ENCODE data around the gene CLRN1. TPM values are rescaled to one million over a fixed set of nuclear protein-coding genes. Genes with fewer than 3 reads are reported as not detected.

CLRN1 gene
- total RNA-seq, 1 experiment from 2014 or later, result not detected

DNA sequence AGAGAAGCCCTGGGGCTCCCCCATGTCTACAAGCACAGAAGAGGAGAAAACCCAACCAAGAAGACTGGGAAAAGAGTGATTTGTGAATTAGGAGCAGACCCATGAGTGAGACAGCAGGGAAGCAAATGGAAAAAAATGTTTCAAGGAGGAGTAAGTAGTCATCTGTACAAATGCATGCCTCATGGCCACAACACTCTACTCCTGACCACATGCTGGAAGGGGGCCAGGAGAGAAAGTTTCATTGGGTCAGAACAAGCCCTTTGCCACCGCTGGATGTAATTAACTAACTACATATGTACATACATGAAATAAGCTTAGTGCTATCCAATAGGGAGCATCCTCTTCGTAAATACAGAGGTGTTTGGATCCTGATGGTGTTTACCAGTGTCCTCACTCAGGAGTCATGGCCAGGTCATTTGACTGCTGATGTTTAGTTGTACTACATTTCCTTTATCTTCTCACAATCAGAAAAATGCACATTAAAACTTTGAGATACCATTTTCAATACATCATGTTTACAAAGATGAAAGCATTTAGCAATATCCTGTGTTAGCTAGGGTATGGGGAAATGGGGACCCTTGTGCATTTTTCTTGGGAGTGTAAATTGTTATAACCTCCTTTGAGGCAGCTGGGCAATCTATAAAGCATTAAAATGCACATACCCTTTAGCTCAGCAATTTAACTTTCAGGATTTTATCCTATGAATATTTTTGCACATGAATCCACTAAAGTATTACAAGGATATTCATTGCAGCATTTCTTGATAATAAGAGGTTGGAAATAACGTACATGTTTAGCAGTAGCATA lies 27.1 kb downstream of the CLRN1 start:
- ChIA-PET POLR2A (interaction anchor here (0.6 kb wide), 1 partner anchor 199 kb away, joined by 3 read pairs; no protein-coding TSS in a partner anchor), CTCF (no interaction called here)
- ATAC-seq (no peak), DNase-seq (ENCODE audit: low spot score) (no peak)
- no peaks in the 10 kb centered on the region for H3K4me1 Mint-ChIP-seq
- H3K27me3 Mint-ChIP-seq (ENCODE audit: low read depth), result no peaks in the 10 kb centered on the region
- no peak overlapping the region for H3K4me3 Mint-ChIP-seq
- H3K27ac Mint-ChIP-seq, result no peak overlapping the region
- no peaks in the 10 kb centered on the region for H3K36me3 Mint-ChIP-seq
- no peaks in the 10 kb centered on the region for H3K9me3 Mint-ChIP-seq
- TF ChIP-seq ZSCAN18 (CRISPR knock-in tag; IDR thresholded peaks at IDR 0.05) (no peak), ZNF416 (CRISPR knock-in tag; IDR thresholded peaks at IDR 0.05) (no peak), ATF6 (CRISPR knock-in tag; IDR thresholded peaks at IDR 0.05) (no peak), SMAD3 (CRISPR knock-in tag; IDR thresholded peaks at IDR 0.05; ENCODE audit: borderline replicate concordance) (no peak), SMAD4 (CRISPR knock-in tag; IDR thresholded peaks at IDR 0.05) (no peak), NR1H2 (CRISPR knock-in tag; IDR thresholded peaks at IDR 0.05) (no peak), ZNF317 (CRISPR knock-in tag; IDR thresholded peaks at IDR 0.05; ENCODE audit: borderline replicate concordance, low read depth) (no peak)

- no peak for TF ChIP-seq CREB1 (CRISPR knock-in tag; IDR thresholded peaks at IDR 0.05)
- no peak for TF ChIP-seq JAZF1 (CRISPR knock-in tag; IDR thresholded peaks at IDR 0.05)
- TF ChIP-seq PRRX2 (CRISPR knock-in tag; IDR thresholded peaks at IDR 0.05), result no peak
- no peak for TF ChIP-seq ZNF317 (CRISPR knock-in tag; IDR thresholded peaks at IDR 0.05; ENCODE audit: borderline replicate concordance, low read depth)
- TF ChIP-seq ATF1 (CRISPR knock-in tag; IDR thresholded peaks at IDR 0.05), result no peak
- no peak for TF ChIP-seq TEAD4 (CRISPR knock-in tag; IDR thresholded peaks at IDR 0.05)
- TF ChIP-seq MXD4 (CRISPR knock-in tag; IDR thresholded peaks at IDR 0.05; ENCODE audit: borderline replicate concordance), result no peak
- no peak for TF ChIP-seq FOXK1 (CRISPR knock-in tag; IDR thresholded peaks at IDR 0.05)
- TF ChIP-seq, protein P1, sequence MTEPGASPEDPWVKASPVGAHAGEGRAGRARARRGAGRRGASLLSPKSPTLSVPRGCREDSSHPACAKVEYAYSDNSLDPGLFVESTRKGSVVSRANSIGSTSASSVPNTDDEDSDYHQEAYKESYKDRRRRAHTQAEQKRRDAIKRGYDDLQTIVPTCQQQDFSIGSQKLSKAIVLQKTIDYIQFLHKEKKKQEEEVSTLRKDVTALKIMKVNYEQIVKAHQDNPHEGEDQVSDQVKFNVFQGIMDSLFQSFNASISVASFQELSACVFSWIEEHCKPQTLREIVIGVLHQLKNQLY (CRISPR knock-in tag; IDR thresholded peaks at IDR 0.05), result no peak
- no peak for TF ChIP-seq NR1H2 (CRISPR knock-in tag; IDR thresholded peaks at IDR 0.05)
- TF ChIP-seq, protein P2, sequence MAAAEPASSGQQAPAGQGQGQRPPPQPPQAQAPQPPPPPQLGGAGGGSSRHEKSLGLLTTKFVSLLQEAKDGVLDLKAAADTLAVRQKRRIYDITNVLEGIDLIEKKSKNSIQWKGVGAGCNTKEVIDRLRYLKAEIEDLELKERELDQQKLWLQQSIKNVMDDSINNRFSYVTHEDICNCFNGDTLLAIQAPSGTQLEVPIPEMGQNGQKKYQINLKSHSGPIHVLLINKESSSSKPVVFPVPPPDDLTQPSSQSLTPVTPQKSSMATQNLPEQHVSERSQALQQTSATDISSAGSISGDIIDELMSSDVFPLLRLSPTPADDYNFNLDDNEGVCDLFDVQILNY (CRISPR knock-in tag; IDR thresholded peaks at IDR 0.05), result no peak
- TF ChIP-seq KAT7 (CRISPR knock-in tag; IDR thresholded peaks at IDR 0.05; ENCODE audit: borderline replicate concordance), result no peak
- no peak for TF ChIP-seq ZNF512 (CRISPR knock-in tag; IDR thresholded peaks at IDR 0.05; ENCODE audit: borderline replicate concordance)
- no peak for TF ChIP-seq ELF4 (CRISPR knock-in tag; IDR thresholded peaks at IDR 0.05; ENCODE audit: low read depth)
- ChIA-PET POLR2A (no interaction called here), CTCF (no interaction called here)
- Mint-ChIP-seq H3K36me3 (no peaks in the 10 kb centered on the region), H3K27ac (no peak overlapping the region), H3K4me1 (no peaks in the 10 kb centered on the region), H3K9me3 (no peaks in the 10 kb centered on the region), H3K4me3 (no peak overlapping the region), H3K27me3 (ENCODE audit: low read depth) (no peaks in the 10 kb centered on the region; the same call in 1 of the 2 replicates)
- DNase-seq (ENCODE audit: low spot score) (no peak), ATAC-seq (no peak)
Observed at GRCh38 chr3:150942221-150942620, 30.3 kb downstream of the CLRN1 start.

Data from WTC11 (cell line).